HEK293T (cell line): ENCODE results near the gene MTA3.

ENCODE experiments used
- CTCF ChIA-PET: fragments of 350-600 bp; formaldehyde crosslinking; extraction: SDS; loops from one replicate; lab custom pipeline; 2021; ENCODE audit warnings: antibody characterized with exemption, inconsistent platforms; lab: Yijun Ruan, JAX
- POLR2A ChIA-PET: fragments of 350-600 bp; formaldehyde crosslinking; extraction: SDS; loops from one replicate; lab custom pipeline; 2020; ENCODE audit warnings: antibody characterized with exemption, inconsistent platforms; lab: Yijun Ruan, JAX
- DNase-seq: peaks from one replicate; pipeline ENCODE4 v3.0.0; 2012; ENCODE audit warnings: mixed read lengths; ENCODE audit errors: extremely low spot score
- ARNT ChIP-seq: fragments of 450-650 bp; IDR thresholded peaks from 2 replicates; pipeline ENCODE4 v1.6.1; 2017; ENCODE audit warnings: mild to moderate bottlenecking
- BHLHE40 ChIP-seq: fragments of 450-650 bp; IDR thresholded peaks from 2 replicates; pipeline ENCODE4 v1.6.1; 2016; ENCODE audit warnings: mild to moderate bottlenecking, moderate library complexity, borderline replicate concordance
- CTBP1 ChIP-seq: fragments of 450-650 bp; IDR thresholded peaks from 2 replicates; pipeline ENCODE4 v1.6.1; 2016; ENCODE audit warnings: borderline replicate concordance
- ELF4 ChIP-seq: fragments of 450-650 bp; IDR thresholded peaks from 2 replicates; pipeline ENCODE4 v1.6.1; 2017; ENCODE audit warnings: antibody characterized with exemption
- FOXA1 ChIP-seq: fragments of 450-650 bp; IDR thresholded peaks from 2 replicates; pipeline ENCODE4 v1.6.1; 2016; ENCODE audit warnings: mild to moderate bottlenecking
- FOXK2 ChIP-seq: fragments of 450-650 bp; IDR thresholded peaks from 2 replicates; pipeline ENCODE4 v1.6.1; 2016; ENCODE audit warnings: mild to moderate bottlenecking
- FOXM1 ChIP-seq: fragments of 450-650 bp; IDR thresholded peaks from 2 replicates; pipeline ENCODE4 v1.6.1; 2017; ENCODE audit warnings: mild to moderate bottlenecking, borderline replicate concordance
- HDGF ChIP-seq: fragments of 450-650 bp; IDR thresholded peaks from 2 replicates; pipeline ENCODE4 v1.6.1; 2017; ENCODE audit warnings: antibody characterized with exemption, borderline replicate concordance
- L3MBTL2 ChIP-seq: fragments of 450-650 bp; conservative IDR thresholded peaks from 2 replicates; pipeline ENCODE4 v1.6.1; 2016; ENCODE audit warnings: mild to moderate bottlenecking
- LEF1 ChIP-seq: fragments of 450-650 bp; IDR thresholded peaks from 2 replicates; pipeline ENCODE4 v1.6.1; 2017; ENCODE audit warnings: mild to moderate bottlenecking, borderline replicate concordance
- NFRKB ChIP-seq: fragments of 450-650 bp; IDR thresholded peaks from 2 replicates; pipeline ENCODE4 v1.6.1; 2016; ENCODE audit warnings: mild to moderate bottlenecking, moderate library complexity
- PKNOX1 ChIP-seq: fragments of 450-650 bp; IDR thresholded peaks from 2 replicates; pipeline ENCODE4 v1.6.1; 2016
- SP1 ChIP-seq: fragments of 450-650 bp; IDR thresholded peaks from 2 replicates; pipeline ENCODE4 v1.6.1; 2017
- SUZ12 ChIP-seq: fragments of 450-650 bp; IDR thresholded peaks from 2 replicates; pipeline ENCODE4 v1.6.1; 2016; ENCODE audit warnings: mild to moderate bottlenecking
- TARDBP ChIP-seq: fragments of 450-650 bp; IDR thresholded peaks from 2 replicates; pipeline ENCODE4 v1.6.1; 2016
- ZNF384 ChIP-seq: fragments of 450-650 bp; IDR thresholded peaks from 2 replicates; pipeline ENCODE4 v1.6.1; 2016

Gene MTA3

GRCh38 chr2:42545023-42545721 is 23.3 kb upstream of the MTA3 start:
- ChIA-PET POLR2A (no interaction called here), CTCF (no interaction called here)
- TF ChIP-seq LEF1, result no peak
- no peak for TF ChIP-seq HDGF
- no peak for TF ChIP-seq CTBP1
- no peak for TF ChIP-seq NFRKB
- TF ChIP-seq PKNOX1, result no peak
- no peak for TF ChIP-seq ARNT
- DNase-seq, result no peak

- ChIA-PET CTCF (no interaction called here), POLR2A (no interaction called here)
- no peak for DNase-seq
Observed at GRCh38 chr2:42545841-42546390, 22.5 kb upstream of the MTA3 start.

GRCh38 chr2:42547014-42547413 is 21.4 kb upstream of the MTA3 start:
- TF ChIP-seq NFRKB (no peak), ARNT (no peak), ZNF384 (no peak), HDGF (no peak), SP1 (no peak), L3MBTL2 (no peak), FOXK2 (no peak), PKNOX1 (no peak), FOXA1 (no peak), BHLHE40 (no peak), LEF1 (no peak), TARDBP (no peak), ELF4 (no peak), CTBP1 (no peak), SUZ12 (no peak), FOXM1 (no peak)
- ChIA-PET CTCF (no interaction called here), POLR2A (no interaction called here)
- no peak for DNase-seq

More at GRCh38 chr2:42545841-42546390, 22.5 kb upstream of the MTA3 start:
- TF ChIP-seq TARDBP (no peak), ELF4 (no peak), PKNOX1 (no peak), HDGF (no peak), ARNT (no peak), SP1 (no peak), NFRKB (no peak), FOXA1 (no peak), FOXK2 (no peak), L3MBTL2 (no peak), CTBP1 (no peak), BHLHE40 (no peak), FOXM1 (no peak), SUZ12 (no peak), ZNF384 (no peak), LEF1 (no peak)

GRCh38 chr2:42547446-42548295 is 20.8 kb upstream of the MTA3 start:
- ChIA-PET CTCF (no interaction called here), POLR2A (no interaction called here)
- no peak for TF ChIP-seq LEF1
- no peak for TF ChIP-seq FOXA1
- TF ChIP-seq SUZ12, result no peak
- TF ChIP-seq ZNF384, result no peak
- no peak for TF ChIP-seq SP1
- TF ChIP-seq TARDBP, result no peak
- TF ChIP-seq FOXM1, result no peak
- no peak for TF ChIP-seq FOXK2
- no peak for TF ChIP-seq ELF4
- TF ChIP-seq BHLHE40, result no peak
- TF ChIP-seq PKNOX1, result no peak
- TF ChIP-seq HDGF, result no peak
- TF ChIP-seq CTBP1, result no peak
- TF ChIP-seq ARNT, result no peak
- no peak for TF ChIP-seq NFRKB
- no peak for TF ChIP-seq L3MBTL2
- no peak for DNase-seq

GRCh38 chr2:42550870-42551269 is 17.6 kb upstream of the MTA3 start:
- ChIA-PET POLR2A (no interaction called here), CTCF (no interaction called here)
- TF ChIP-seq L3MBTL2 (no peak), ELF4 (no peak), TARDBP (no peak), FOXA1 (no peak), LEF1 (no peak), CTBP1 (no peak), ZNF384 (no peak), FOXM1 (no peak), ARNT (no peak), NFRKB (no peak), SUZ12 (no peak), HDGF (no peak), SP1 (no peak), FOXK2 (no peak), PKNOX1 (no peak), BHLHE40 (no peak)
- no peak for DNase-seq
